ENCODE measurements around the gene PCDHA11.
"Not testable (repeated sequence)": the region's sequence is repeated elsewhere in the genome, so short reads cannot be mapped to it uniquely, and the experiment has no call there.

Gene PCDHA11, protein sequence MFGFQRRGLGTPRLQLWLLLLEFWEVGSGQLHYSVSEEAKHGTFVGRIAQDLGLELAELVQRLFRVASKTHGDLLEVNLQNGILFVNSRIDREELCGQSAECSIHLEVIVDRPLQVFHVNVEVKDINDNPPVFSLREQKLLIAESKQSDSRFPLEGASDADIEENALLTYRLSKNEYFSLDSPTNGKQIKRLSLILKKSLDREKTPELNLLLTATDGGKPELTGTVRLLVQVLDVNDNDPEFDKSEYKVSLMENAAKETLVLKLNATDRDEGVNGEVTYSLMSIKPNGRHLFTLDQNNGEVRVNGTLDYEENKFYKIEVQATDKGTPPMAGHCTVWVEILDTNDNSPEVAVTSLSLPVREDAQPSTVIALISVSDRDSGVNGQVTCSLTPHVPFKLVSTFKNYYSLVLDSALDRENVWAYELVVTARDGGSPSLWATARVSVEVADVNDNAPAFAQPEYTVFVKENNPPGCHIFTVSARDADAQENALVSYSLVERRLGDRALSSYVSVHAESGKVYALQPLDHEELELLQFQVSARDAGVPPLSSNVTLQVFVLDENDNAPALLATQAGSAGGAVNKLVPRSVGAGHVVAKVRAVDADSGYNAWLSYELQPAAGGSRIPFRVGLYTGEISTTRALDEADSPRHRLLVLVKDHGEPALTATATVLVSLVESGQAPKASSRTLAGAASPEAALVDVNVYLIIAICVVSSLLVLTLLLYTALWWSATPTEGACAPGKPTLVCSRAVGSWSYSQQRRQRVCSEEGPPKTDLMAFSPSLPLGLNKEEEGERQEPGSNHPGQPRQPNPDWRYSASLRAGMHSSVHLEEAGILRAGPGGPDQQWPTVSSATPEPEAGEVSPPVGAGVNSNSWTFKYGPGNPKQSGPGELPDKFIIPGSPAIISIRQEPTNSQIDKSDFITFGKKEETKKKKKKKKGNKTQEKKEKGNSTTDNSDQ

DNA sequence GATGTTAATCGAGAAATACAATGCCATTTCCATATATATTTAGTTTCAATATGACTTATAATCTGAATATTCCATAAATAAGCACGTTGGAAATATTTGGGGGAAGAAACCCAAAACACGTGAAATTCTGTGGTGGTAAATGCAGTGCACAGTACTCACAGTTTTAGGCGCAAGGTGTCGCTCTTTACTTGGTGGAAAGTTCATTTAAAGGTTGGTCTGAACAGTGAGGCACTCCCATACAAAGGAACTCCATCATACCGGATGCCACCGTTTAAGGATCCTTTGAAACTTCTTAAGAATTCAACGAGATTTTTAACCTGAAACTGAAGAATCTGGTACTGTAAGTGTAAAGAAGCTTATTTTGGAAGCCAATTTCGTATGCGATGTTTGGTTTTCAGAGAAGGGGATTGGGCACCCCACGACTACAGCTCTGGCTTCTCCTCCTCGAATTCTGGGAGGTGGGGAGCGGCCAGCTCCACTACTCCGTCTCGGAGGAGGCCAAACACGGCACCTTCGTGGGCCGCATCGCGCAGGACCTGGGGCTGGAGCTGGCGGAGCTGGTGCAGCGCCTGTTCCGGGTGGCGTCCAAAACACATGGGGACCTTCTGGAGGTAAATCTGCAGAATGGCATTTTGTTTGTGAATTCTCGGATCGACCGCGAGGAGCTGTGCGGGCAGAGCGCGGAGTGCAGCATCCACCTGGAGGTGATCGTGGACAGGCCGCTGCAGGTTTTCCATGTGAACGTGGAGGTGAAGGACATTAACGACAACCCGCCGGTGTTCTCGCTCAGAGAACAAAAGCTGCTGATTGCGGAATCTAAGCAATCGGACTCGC lies at the start of gene PCDHA11:
Gene PCDHA11 (plus strand): TSS at position 237 of the 834 bp plus-strand sequence. CDS start 147 bp downstream, at position 384.
- peak; percentile 34 for DNase-seq
- Mint-ChIP-seq H3K27me3 (ENCODE audit: low read depth, poor library complexity) (no peaks in the 10 kb centered on the region), H3K9me3 (peaks cover 52% of the 10 kb centered on the region), H3K4me1 (peaks cover 3% of the 10 kb centered on the region), H3K27ac (no peak within 1 kb of the TSS), H3K4me3 (peak within 1 kb of the TSS; percentile 86), H3K36me3 (ENCODE audit: low read depth) (peaks cover 74% of the 10 kb centered on the region)
- TF ChIP-seq, protein P1, sequence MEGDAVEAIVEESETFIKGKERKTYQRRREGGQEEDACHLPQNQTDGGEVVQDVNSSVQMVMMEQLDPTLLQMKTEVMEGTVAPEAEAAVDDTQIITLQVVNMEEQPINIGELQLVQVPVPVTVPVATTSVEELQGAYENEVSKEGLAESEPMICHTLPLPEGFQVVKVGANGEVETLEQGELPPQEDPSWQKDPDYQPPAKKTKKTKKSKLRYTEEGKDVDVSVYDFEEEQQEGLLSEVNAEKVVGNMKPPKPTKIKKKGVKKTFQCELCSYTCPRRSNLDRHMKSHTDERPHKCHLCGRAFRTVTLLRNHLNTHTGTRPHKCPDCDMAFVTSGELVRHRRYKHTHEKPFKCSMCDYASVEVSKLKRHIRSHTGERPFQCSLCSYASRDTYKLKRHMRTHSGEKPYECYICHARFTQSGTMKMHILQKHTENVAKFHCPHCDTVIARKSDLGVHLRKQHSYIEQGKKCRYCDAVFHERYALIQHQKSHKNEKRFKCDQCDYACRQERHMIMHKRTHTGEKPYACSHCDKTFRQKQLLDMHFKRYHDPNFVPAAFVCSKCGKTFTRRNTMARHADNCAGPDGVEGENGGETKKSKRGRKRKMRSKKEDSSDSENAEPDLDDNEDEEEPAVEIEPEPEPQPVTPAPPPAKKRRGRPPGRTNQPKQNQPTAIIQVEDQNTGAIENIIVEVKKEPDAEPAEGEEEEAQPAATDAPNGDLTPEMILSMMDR (IDR thresholded peaks at IDR 0.05) = peak; percentile 60

DNA sequence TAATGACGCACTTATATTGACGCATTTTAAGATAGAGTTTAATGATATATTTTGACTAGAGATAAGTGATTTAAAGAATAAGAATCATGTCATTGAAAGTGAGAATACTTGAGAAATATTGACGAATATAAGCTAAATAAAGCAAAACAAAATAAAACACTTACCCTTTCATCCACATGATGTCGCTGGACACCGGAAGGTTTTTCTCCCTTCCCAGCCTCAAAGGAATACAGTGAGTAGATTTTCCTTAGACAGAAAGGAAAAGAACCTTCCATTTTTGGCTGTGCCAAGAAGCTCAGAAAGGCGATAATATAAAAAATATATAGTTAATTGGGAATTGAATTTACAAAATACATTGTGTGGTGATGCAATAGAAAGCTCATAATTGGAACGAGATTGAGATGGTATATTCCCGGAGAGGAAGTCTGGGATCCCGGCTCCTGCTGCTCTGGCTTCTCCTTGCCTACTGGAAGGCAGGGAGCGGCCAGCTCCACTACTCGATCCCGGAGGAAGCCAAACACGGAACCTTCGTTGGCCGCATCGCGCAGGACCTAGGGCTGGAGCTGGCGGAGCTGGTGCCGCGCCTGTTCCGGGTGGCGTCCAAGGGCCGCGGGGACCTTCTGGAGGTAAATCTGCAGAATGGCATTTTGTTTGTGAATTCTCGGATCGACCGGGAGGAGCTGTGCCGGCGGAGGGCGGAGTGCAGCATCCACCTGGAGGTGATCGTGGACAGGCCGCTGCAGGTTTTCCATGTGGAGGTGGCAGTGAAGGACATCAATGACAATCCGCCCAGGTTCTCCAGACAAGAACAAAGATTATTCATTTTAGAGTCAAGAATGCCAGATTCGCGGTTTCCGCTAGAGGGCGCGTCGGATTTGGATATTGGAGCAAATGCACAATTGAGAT lies 47.1 kb upstream of the PCDHA11 start, which contains the start of gene PCDHA5:
Gene PCDHA5 (plus strand): TSS at position 239 of the 906 bp plus-strand sequence.
- Mint-ChIP-seq H3K4me3 (no peak within 1 kb of the TSS), H3K27ac (no peak within 1 kb of the TSS), H3K36me3 (ENCODE audit: low read depth) (peaks cover 71% of the 10 kb centered on the region), H3K27me3 (ENCODE audit: low read depth, poor library complexity) (no peaks in the 10 kb centered on the region), H3K4me1 (no peaks in the 10 kb centered on the region), H3K9me3 (peaks cover 64% of the 10 kb centered on the region)
- no peak for DNase-seq
- TF ChIP-seq, protein P1 (IDR thresholded peaks at IDR 0.05) = no peak

DNA sequence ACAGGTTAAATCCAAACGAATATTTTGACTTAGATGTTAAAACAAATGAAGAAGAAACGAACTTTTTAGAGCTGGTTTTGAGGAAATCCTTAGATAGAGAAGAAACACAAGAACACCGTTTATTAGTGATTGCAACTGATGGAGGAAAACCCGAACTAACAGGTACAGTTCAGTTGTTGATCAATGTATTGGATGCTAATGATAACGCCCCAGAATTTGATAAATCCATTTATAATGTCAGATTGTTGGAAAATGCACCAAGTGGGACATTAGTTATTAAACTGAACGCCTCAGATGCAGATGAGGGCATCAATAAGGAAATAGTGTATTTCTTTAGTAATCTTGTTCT lies 46.5 kb upstream of the PCDHA11 start:
- Mint-ChIP-seq H3K27ac (no peak overlapping the region), H3K9me3 (peaks cover 65% of the 10 kb centered on the region), H3K4me3 (no peak overlapping the region), H3K27me3 (ENCODE audit: low read depth, poor library complexity) (no peaks in the 10 kb centered on the region), H3K36me3 (ENCODE audit: low read depth) (peaks cover 71% of the 10 kb centered on the region), H3K4me1 (peaks cover 5% of the 10 kb centered on the region)
- TF ChIP-seq, protein P1 (IDR thresholded peaks at IDR 0.05) = no peak
- no peak for DNase-seq

DNA sequence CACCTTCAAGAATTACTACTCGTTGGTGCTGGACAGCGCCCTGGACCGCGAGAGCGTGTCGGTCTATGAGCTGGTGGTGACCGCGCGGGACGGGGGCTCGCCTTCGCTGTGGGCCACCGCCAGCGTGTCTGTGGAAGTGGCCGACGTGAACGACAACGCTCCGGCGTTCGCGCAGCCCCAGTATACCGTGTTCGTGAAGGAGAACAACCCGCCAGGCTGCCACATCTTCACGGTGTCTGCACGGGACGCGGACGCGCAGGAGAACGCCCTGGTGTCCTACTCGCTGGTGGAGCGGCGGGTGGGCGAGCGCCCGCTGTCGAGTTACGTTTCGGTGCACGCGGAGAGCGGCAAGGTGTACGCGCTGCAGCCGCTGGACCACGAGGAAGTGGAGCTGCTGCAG lies 45.8 kb upstream of the PCDHA11 start:
- not testable (repeated sequence) for H3K4me1 Mint-ChIP-seq; H3K27ac Mint-ChIP-seq; DNase-seq; H3K27me3 Mint-ChIP-seq (ENCODE audit: low read depth, poor library complexity); H3K4me3 Mint-ChIP-seq
- Mint-ChIP-seq H3K9me3 (peaks cover 63% of the 10 kb centered on the region), H3K36me3 (ENCODE audit: low read depth) (peaks cover 71% of the 10 kb centered on the region)

DNA sequence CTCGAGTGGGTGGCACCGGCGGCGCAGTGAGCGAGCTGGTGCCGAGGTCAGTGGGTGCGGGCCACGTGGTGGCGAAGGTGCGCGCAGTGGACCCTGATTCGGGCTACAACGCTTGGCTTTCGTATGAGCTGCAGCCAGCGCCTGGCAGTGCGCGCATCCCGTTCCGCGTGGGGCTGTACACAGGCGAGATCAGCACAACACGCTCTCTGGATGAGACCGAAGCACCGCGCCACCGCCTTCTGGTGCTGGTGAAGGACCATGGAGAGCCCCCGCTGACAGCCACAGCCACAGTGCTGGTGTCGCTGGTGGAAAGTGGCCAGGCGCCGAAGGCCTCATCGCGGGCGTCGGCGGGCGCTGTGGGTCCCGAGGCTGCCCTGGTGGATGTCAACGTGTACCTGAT lies 45.3 kb upstream of the PCDHA11 start:
- H3K4me1 Mint-ChIP-seq = peaks cover 5% of the 10 kb centered on the region
- TF ChIP-seq, protein P1 (IDR thresholded peaks at IDR 0.05) = no peak
- peaks cover 63% of the 10 kb centered on the region for H3K9me3 Mint-ChIP-seq
- peaks cover 71% of the 10 kb centered on the region for H3K36me3 Mint-ChIP-seq (ENCODE audit: low read depth)
- H3K27me3 Mint-ChIP-seq (ENCODE audit: low read depth, poor library complexity) = no peaks in the 10 kb centered on the region
- H3K4me3 Mint-ChIP-seq = no peak overlapping the region
- no peak for DNase-seq
- no peak overlapping the region for H3K27ac Mint-ChIP-seq
